ENCODE measurements around the gene CPZ.

GRCh38 chr4:8662776-8663175 is 70.2 kb downstream of the CPZ start:
- TF ChIP-seq POLR2A (IDR thresholded peaks at IDR 0.05; ENCODE audit: low read depth, low read length) (no peak), POLR2AphosphoS5 (IDR thresholded peaks at IDR 0.05; ENCODE audit: low read depth, low read length) (no peak), TAF1 (IDR thresholded peaks at IDR 0.05; ENCODE audit: low read depth, low read length) (no peak)
